GM19397 (cell line): Measurements from ENCODE around the gene TGFBR3L.
"Not testable (repeated sequence)": the region's sequence is repeated elsewhere in the genome, so short reads cannot be mapped to it uniquely, and the experiment has no call there.

Experiments
- ATAC-seq: cut with Tn5 transposase; IDR thresholded peaks from one replicate; pipeline ENCODE4 v1.9.1; 2021; ENCODE audit warnings: mild to moderate bottlenecking, moderate library complexity; ENCODE audit not compliant: unreplicated experiment

TGFBR3L gene

DNA sequence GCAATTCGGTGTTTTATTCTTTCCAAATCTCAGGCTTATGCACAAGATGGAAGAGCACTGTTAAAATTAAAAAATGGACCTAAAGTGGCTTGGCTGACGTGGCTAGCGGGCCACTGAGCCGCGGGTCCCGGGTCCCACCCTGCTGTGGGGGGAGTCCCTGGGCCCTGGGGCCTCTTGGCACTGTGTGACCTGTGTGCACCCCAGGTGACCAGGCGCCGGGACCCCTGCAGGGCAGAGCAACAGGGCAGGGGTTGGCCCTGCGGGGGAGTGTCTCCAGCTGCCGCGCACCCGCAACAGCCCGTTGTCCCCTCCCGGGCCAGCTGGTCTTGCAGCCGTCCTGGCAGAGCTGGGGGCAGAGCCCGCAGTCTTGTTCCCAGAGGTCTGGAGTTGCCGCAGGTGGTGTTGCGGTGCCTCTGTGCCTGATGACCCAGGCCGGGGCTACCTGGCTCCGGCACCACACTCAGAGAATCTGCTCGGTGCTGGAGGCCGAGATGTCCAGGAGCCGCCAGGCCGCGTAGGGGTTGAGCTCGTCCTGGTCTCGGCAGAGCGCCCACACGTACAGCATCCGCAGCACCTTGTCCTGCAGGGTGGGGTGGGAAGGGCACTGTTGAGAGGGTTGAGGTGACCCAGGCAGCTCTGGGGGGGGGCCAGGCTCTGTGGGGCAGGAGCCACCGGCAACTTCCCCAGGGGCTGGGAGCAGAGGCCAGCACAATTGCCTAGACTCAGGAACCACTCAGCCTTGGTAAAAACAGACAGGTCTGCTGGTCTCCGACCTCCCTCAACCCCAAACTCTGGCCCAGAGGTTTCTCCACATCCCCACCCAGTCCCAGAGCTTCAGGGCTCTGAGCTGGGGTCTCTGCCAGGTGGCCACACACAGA lies 12.3 kb downstream of the TGFBR3L start:
- ATAC-seq = no peak

DNA sequence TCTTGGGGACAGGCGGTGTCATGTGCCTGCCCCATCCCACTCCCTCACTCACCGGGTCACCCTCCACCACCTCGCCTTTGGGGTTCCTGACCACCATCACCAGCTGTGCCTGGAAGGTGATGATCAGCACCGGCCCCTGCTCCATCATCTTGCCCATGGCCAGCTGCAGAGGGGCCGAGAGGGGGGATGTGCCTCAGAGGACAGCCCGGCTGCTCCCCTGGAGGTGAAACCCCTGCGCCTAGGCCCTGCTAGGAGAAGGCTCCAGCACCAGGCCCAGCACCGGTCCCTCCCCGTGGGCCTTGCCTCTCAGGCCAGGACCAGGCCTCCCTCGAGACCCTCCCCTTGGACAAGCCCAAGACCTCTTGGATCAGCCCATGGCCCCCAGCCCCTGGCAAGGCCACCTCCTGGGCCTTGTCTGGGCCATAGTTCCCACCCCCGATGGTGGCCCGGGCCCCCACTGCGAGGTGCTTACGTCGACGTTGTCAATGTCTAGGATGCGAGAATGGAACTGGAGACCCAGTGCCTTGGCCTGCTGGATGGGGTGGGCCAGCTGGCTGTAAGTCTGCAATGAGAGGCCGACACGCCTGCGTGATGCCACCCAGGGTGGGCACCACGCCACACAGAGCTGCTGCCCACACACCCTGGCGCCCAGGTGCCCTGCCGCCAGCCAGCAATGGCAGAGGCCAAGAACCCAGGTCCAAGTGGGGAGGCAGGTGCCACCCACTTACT lies 13.1 kb downstream of the TGFBR3L start:
- ATAC-seq = no peak

- no peak for ATAC-seq
These were observed 13.7 kb downstream of the TGFBR3L start for GRCh38 chr19:7928334-7928706.

GRCh38 chr19:7928741-7929701 lies 14.4 kb downstream of the TGFBR3L start:
- no peak for ATAC-seq

- not testable (repeated sequence) for ATAC-seq
These were observed 15.4 kb downstream of the TGFBR3L start for GRCh38 chr19:7930030-7930429.

DNA sequence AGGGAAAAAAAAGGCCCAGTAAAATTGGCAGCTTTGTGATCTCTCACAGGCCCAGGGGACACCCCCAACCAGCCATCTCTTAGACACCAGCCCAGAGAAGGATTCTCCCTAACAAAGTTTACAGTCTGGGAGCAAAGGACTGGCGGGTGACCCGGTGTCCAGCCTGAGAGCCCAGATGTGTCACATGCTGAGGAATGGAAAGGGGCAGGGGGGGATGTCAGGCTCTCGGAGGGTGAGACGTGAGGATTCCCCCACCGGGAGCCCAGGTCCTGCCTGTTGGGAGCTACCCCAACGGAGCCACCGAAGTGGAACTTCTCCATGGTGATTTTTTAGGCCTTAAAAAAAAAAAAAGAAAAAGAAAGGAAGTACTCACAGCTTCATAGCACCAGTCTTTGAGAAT lies 16.1 kb downstream of the TGFBR3L start:
- ATAC-seq = no peak

DNA sequence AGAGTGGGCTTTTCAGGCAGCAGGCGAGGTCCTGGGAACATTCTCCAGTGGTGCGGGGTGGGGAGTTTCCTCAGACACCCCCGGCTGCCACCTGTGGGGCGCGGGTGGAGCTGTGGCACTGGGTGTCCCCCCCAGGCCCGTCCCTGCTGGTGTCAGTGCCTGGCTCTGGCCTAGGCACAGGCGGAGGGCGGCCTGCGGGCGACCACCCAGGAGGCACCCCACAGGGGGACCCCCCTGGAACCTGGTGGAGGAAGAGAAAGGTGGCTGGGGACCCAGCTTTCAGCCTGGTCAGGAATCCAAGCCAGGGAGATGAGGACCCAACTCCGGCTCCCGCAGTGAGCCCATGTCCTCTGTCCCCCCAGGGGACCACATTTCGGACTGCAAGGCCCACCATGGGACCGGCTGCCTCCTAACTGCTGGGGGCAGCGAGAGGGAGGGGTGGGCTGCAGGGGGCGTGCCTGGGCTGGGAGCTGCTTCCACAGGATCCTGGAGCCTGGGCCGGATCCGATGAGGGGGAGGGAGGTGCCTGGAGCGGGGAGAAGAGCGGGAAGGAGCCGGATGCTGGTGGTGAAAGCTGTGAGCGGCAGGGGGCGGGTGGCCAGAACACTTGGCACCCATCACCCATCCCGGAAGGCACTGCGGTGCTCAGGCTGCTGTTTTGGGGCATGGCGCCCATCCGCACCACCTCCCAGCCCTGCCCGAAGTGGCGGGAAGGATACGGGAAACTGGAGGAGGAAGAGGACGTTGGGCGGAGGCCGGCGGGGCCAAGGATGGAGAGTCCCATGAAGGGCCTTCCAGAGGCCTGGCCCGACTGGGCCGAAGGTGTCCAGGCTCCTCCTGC lies 16.8 kb downstream of the TGFBR3L start:
- ATAC-seq = no peak

GRCh38 chr19:7932276-7932929 lies 17.8 kb downstream of the TGFBR3L start:
- ATAC-seq = no peak

GRCh38 chr19:7932930-7933300 lies 18.3 kb downstream of the TGFBR3L start:
- no peak for ATAC-seq

DNA sequence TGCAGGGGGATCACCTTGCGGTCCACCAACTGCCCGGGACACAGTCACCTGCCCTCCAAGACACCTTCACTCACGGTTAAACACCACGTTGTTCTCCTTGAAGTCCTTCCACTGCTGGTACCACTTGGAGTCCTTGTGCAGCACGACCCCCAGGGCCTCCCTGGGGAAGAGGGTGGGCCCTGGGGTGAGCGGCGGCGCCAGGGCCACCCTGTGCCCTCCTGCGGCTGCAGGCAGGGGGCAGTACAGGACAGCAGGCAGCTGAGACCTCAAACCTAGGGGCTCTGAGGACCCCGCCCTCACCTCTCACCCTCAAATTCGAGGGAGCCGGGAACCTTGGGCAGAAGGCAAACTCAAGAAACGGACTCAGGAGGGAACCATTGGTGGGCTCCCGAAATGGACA lies 18.8 kb downstream of the TGFBR3L start:
- ATAC-seq = no peak

DNA sequence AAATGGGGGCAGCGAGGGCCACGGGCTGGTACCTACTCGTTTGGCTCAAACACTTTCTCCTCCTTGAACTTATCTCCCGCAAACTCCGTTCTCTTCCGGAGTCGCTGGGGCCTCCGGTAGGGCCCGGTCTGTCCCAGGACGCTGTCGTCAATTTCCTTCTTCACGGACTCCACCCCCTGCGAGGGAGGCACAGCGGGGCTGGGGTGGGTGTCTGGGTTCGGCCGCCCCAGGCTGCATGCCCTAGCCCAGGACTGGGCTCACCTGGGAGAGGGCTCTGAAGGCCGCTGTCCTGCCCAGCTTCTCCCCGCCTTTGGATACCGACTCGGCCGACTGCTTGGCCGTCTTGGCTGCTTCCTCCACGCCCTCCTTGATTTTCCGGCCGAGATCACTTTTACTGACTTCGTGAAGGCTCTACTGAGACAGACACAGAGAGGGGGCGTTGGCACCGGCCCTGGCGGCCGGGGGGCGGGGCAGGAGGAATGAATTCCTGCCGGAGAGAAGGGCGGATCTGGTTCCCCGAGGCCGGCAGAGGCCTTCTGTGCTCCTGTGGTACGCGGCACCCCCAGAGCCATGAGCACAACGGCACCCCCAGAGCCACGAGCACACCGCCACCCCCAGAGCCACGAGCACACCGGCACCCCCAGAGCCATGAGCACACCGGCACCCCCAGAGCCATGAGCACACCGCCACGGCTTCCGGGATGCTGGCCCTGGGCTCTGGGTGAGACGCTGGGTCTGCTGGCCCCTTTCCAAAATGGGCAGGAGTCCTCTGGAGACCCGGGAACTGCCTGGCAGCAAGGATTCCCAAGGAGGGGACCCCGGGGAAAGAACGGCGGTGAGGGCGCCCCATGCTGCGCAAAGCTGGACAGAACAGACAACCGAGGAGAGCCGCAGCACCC lies 19.4 kb downstream of the TGFBR3L start:
- no peak for ATAC-seq

- no peak for ATAC-seq
These were observed 20.1 kb downstream of the TGFBR3L start for GRCh38 chr19:7934766-7935165.

DNA sequence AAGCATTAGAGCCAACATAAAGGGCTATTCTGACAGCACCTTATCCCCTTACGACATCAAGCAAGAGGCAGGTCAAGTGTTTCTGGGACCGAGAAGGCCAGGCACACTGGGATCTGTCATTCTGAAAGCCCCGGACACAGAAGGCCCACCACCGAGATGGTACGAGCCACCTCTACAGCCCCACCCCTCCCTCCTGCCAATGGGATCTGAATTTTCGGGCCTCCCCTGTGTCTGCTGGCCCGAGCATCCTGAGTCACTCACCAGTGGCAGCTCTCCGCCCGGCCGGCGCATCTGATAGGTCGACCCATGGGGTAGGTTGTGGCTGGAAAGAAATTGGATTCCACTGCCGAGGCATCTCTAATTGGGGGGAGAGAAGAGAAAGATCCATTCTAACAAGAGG lies 26.2 kb downstream of the TGFBR3L start:
- ATAC-seq = no peak

DNA sequence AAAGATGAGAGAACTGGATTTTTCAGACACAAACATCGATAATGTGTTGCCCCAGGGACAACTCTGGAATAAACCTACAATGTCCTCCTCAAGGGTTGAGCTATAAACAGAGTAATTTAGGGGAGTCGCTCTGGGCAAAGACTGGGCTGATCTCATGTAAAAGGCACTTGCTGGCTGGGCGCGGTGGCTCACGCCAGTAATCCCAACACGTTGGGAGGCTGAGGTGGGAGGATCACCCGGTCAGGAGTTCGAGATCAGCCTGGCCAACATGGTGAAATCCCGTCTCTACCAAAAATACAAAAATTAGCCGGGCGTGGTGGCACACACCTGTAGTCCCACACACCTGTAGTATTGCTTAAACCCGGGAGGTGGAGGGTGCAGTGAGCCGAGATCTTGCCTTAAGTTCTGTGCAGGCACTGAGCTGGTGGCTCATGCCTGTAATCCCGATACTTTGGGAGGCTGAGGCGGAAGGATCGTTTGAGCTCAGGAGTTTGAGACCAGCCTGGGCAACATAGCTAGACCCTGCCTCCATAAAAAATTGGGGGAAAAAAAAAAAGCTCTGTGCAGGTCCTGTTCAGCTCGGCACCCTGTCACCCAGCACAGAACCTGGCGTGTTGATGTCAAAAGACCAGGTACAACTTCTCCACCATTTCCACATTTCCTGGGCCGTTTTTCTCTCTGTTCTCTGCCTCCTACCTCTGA lies 27.4 kb downstream of the TGFBR3L start:
- ATAC-seq = no peak

GRCh38 chr19:7942981-7943443 lies 28.4 kb downstream of the TGFBR3L start:
- ATAC-seq = peak; percentile 10

- peak; percentile 90 for ATAC-seq
These were observed 29.0 kb downstream of the TGFBR3L start, which contains the start of gene TIMM44 for GRCh38 chr19:7943444-7944176. TSS of gene TIMM44 (minus strand) at chr19:7943666. CDS start at chr19:7943651, 15 bp downstream.

- ATAC-seq = peak; percentile 25
These were observed 29.6 kb downstream of the TGFBR3L start for GRCh38 chr19:7944177-7944761.
